Gastroesophageal sphincter (tissue), 4 donors: ENCODE data around the gene FXYD5. TPM values are rescaled to one million over a fixed set of nuclear protein-coding genes. Genes with fewer than 3 reads are reported as not detected.

Source experiments
- ATAC-seq: fragments of 150-250 bp; one replicate; pipeline ENCODE4 v1.9.1; 2016; ENCODE audit warnings: mild to moderate bottlenecking, moderate library complexity
- H3K27ac ChIP-seq, 4 donors: fragments of 200-600 bp; sonication (generic) in 3 of 4; 1 replicate in 3 of 4; 2 replicates in 1 of 4; pipeline ENCODE4 v1.5.1; 2016 to 2019
- H3K27me3 ChIP-seq: fragments of 200-600 bp; sonication (generic); one replicate; pipeline ENCODE4 v1.5.1; 2019
- H3K36me3 ChIP-seq, 2 donors: fragments of 200-600 bp; sonication (generic); one replicate each; pipeline ENCODE4 v1.5.1; 2019; ENCODE audit warnings: control low read depth in 1 of 2
- H3K4me1 ChIP-seq, 3 donors: fragments of 200-600 bp; sonication (generic); 1 replicate in 2 of 3; 2 replicates in 1 of 3; pipeline ENCODE4 v1.5.1; 2016 to 2019; ENCODE audit warnings: control low read depth in 2 of 3
- H3K4me3 ChIP-seq, 2 donors: fragments of 200-600 bp; sonication (generic); one replicate each; pipeline ENCODE4 v1.5.1; 2019; ENCODE audit warnings: mild to moderate bottlenecking in 1 of 2, moderate library complexity in 1 of 2
- H3K9me3 ChIP-seq, 3 donors: fragments of 200-600 bp; sonication (generic); one replicate each; pipeline ENCODE4 v1.5.1; 2017 to 2019; ENCODE audit warnings: control low read depth in 2 of 3
- CTCF ChIP-seq, 4 experiments: fragments of 200-600 bp in 2 of 4; fragments of 450-650 bp in 2 of 4; sonication (generic) in 1 of 4; IDR thresholded peaks; one replicate each; pipeline ENCODE4 v1.5.1; 2017 to 2019; ENCODE audit warnings: antibody characterized with exemption in 4 of 4, mild to moderate bottlenecking in 2 of 4, moderate library complexity in 2 of 4
- EP300 ChIP-seq: sonication (generic); formaldehyde crosslinking; IDR thresholded peaks from one replicate; pipeline ENCODE4 v1.6.1; 2017; ENCODE audit warnings: antibody characterized with exemption, mild to moderate bottlenecking
- POLR2A ChIP-seq, 2 donors: fragments of 450-650 bp; IDR thresholded peaks; one replicate each; pipeline ENCODE4 v1.6.1; 2017; ENCODE audit warnings: antibody characterized with exemption in 2 of 2, mild to moderate bottlenecking in 2 of 2, moderate library complexity in 1 of 2
- POLR2AphosphoS5 ChIP-seq: sonication (generic); formaldehyde crosslinking; IDR thresholded peaks from one replicate; pipeline ENCODE4 v1.6.1; 2017; ENCODE audit warnings: antibody characterized with exemption
- WGBS, 2 donors: methylation state at CpG; one replicate each; pipeline ENCODE4 v1.1.5; 2018; ENCODE audit warnings: low coverage in 1 of 2; 5-methylcytosine and 5-hydroxymethylcytosine counted together
- total RNA-seq, 4 donors: library from RNA; depleted of rRNA; stranded (reverse); fragments of >200 nt; gene quantifications; one replicate each; pipeline ENCODE4 v1.1.0, GENCODE V29; 2016

The FXYD5 gene
- total RNA-seq, 4 donors from 2014 or later: 18.8 to 42.5 (median 33.0) TPM

DNA sequence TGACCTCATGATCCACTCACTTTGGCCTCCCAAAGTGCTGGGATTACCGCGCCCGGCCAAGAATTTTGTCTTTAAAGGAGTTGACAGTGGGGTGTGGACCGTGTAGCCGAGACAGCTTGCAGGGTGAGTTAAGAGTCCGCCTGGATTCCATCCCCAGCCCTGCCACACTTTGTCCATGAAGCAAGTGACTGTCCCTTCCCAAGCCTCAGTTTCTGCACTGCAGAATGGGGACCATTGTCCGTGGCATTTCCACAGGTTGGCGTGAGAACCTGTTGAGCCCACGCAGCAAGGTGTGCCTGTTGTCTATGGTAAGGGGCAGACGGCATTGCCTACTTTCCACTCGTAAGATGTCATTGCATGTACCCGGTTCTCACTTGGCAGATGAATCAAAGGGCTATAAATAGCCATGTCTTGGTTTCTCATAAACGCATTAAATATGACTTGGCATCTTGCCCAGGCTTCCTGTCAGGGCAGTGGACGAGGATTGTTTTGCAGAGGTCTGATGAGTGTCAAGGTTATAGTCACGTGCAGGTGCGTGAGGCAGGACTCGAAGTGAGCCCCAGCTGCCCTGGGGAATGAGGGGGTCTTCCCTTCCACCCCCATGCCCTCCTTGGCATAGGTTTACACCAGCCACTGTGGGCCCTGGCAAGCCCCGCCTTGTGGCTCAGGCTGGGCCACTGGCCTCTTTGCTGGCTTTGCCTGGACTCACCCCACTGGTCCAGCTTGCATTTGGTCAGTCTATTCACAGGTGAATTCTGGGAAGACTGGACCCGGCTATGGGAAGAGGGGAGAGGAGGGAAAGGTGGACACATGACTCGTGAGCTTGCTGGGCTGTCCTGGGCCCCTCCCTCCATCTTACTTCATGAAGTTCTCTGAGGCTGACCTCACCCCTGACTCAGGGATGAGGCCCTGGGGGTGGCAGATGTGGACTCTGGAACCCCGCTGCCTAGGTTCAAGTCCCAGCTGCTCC lies 59.4 kb downstream of the FXYD5 start:
- Histone ChIP-seq H3K36me3 (no peaks in the 10 kb centered on the region), H3K4me1 (peaks cover 0 to 20% (median 15%) of the 10 kb centered on the region in 3 donors), H3K4me3 (no peak overlapping the region), H3K27ac (peak overlapping the region in 3 of 4 donors; percentile 74 to 78 (median 77)), H3K9me3 (peaks cover 0 to 10% (median 0%) of the 10 kb centered on the region in 3 donors), H3K27me3 (no peaks in the 10 kb centered on the region)
- TF ChIP-seq POLR2A (IDR thresholded peaks at IDR 0.05): no peak
- TF ChIP-seq CTCF (IDR thresholded peaks at IDR 0.05): no peak
- TF ChIP-seq POLR2AphosphoS5: peak; percentile 61
- TF ChIP-seq EP300: no peak
- 15 to 29% methylated on average over 8 to 11 of the region's 21 CpGs for WGBS, 2 donors
- ATAC-seq: peak; percentile 70

GRCh38 chr19:35214766-35215422 lies 60.4 kb downstream of the FXYD5 start:
- TF ChIP-seq POLR2A (IDR thresholded peaks at IDR 0.05): no peak
- TF ChIP-seq EP300: no peak
- TF ChIP-seq CTCF (IDR thresholded peaks at IDR 0.05): no peak
- no peaks in the 10 kb centered on the region for H3K27me3 ChIP-seq
- H3K9me3 ChIP-seq: peaks cover 0 to 18% (median 0%) of the 10 kb centered on the region in 3 donors
- H3K27ac ChIP-seq: peak overlapping the region in 3 of 4 donors; percentile 55 to 78 (median 74)
- H3K36me3 ChIP-seq: no peaks in the 10 kb centered on the region
- 65 to 78% methylated on average over 7 of the region's 7 CpGs for WGBS, 2 donors
- H3K4me1 ChIP-seq: peaks cover 0 to 20% (median 15%) of the 10 kb centered on the region in 3 donors
- ATAC-seq: no peak
- no peak overlapping the region for H3K4me3 ChIP-seq

DNA sequence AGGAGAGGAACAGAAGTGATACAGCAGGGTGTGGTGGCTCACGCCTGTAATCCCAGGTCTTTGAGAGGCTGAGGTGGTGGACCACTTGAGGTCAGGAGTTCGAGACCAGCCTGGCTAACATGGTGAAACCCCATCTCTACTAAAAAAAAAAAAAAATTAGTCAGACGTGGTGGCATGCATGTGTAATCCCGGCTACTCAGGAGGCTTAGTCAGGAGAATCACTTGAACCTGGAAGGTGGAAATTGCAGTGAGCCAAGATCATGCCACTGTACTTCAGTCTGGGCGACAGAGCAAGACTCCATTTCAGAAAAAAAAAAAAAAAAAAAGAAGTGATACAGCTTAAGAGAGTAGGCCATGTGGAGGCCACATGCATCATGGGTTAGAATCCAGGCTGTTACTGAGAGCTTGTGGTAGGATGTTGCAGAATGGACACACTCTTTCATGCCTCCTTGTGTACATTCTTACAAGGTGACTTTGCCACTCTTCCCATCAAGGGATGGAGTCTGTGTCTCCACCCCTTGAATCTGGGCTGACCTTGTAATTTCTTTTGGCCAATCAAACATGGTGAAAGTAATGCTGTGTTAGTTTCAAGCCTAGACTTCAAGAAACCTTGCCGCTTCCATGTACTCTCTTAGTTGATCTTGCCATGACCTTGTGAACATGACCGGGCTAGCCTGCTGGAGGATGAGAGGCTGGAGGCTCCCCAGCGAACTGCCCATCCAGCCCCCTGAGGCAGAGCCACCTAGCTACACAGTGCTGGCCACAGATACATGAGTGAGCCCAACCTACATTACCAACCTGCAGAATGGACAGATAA lies 61.7 kb downstream of the FXYD5 start:
- Histone ChIP-seq H3K27me3 (no peaks in the 10 kb centered on the region), H3K27ac (no peak overlapping the region)

More for the DNA sequence above, 61.7 kb downstream of the FXYD5 start:
- ATAC-seq: no peak
- Histone ChIP-seq H3K36me3 (no peaks in the 10 kb centered on the region), H3K4me1 (peaks cover 0 to 20% (median 15%) of the 10 kb centered on the region in 3 donors), H3K4me3 (no peak overlapping the region), H3K9me3 (peaks cover 0 to 18% (median 0%) of the 10 kb centered on the region in 3 donors)
- no peak for TF ChIP-seq CTCF (IDR thresholded peaks at IDR 0.05)
- no peak for TF ChIP-seq EP300
- 70 to 92% methylated on average over 2 to 6 of the region's 8 CpGs for WGBS, 2 donors
